ENCODE measurements around the gene SLC12A7.

Gene SLC12A7

GRCh38 chr5:1014346-1014745 is 97.5 kb downstream of the SLC12A7 start:
- no peak for DNase-seq

GRCh38 chr5:1013948-1014301 is 97.9 kb downstream of the SLC12A7 start:
- no peak for DNase-seq

- DNase-seq = no peak
These were observed 98.5 kb downstream of the SLC12A7 start for GRCh38 chr5:1013238-1013947.

- DNase-seq = no peak
These were observed 99.0 kb downstream of the SLC12A7 start for GRCh38 chr5:1012900-1013237.

- DNase-seq = no peak
These were observed 99.5 kb downstream of the SLC12A7 start for GRCh38 chr5:1012313-1012841.

- DNase-seq = no peak
These were observed 100.0 kb downstream of the SLC12A7 start for GRCh38 chr5:1011741-1012312.

- DNase-seq = no peak
These were observed 100.6 kb downstream of the SLC12A7 start for GRCh38 chr5:1011226-1011631.

GRCh38 chr5:1010641-1011046 is 101.2 kb downstream of the SLC12A7 start:
- no peak for DNase-seq

- no peak for DNase-seq
These were observed 101.7 kb downstream of the SLC12A7 start for GRCh38 chr5:1010181-1010510.

GRCh38 chr5:1009359-1010180 is 102.3 kb downstream of the SLC12A7 start:
- DNase-seq = no peak

- no peak for DNase-seq
These were observed 103.2 kb downstream of the SLC12A7 start, which contains the start of gene NKD2 for GRCh38 chr5:1008451-1009358. NKD2 (plus strand) TSS chr5:1008802; CDS start chr5:1009058, 256 bp downstream.

GRCh38 chr5:1007681-1008450 is 104.0 kb downstream of the SLC12A7 start:
- DNase-seq = no peak

- DNase-seq = no peak
These were observed 104.6 kb downstream of the SLC12A7 start for GRCh38 chr5:1007221-1007680.

- no peak for DNase-seq
These were observed 105.2 kb downstream of the SLC12A7 start for GRCh38 chr5:1006656-1007071.

GRCh38 chr5:1005904-1006655 is 105.8 kb downstream of the SLC12A7 start:
- DNase-seq = no peak

- DNase-seq = peak; percentile 4
These were observed 106.5 kb downstream of the SLC12A7 start for GRCh38 chr5:1005249-1005851.

GRCh38 chr5:1004461-1005248 is 107.2 kb downstream of the SLC12A7 start:
- DNase-seq = peak; percentile 25

- peak; percentile 7 for DNase-seq
These were observed 108.4 kb downstream of the SLC12A7 start for GRCh38 chr5:1003296-1003937.

GRCh38 chr5:1002836-1003235 is 109.0 kb downstream of the SLC12A7 start:
- DNase-seq = no peak

- no peak for DNase-seq
These were observed 109.7 kb downstream of the SLC12A7 start for GRCh38 chr5:1002271-1002546.
